ENCODE measurements around the gene MOGAT3. TPM values are rescaled to one million over a fixed set of nuclear protein-coding genes. Genes with fewer than 3 reads are reported as not detected.

MOGAT3 gene
- total RNA-seq, 1 experiment from 2014 or later, result 6.3 TPM

- H3K27me3 ChIP-seq (replicated peaks; ENCODE audit: control insufficient read depth, insufficient read depth, low read length), result no peaks in the 10 kb centered on the region
- no peaks in the 10 kb centered on the region for H3K9me3 ChIP-seq
- no peaks in the 10 kb centered on the region for H3K27me3 Mint-ChIP-seq (ENCODE audit: insufficient read depth, unreplicated experiment)
- no peaks in the 10 kb centered on the region; the same call in 1 of the 2 replicates for H3K36me3 ChIP-seq (ENCODE audit: control insufficient read depth, insufficient read depth, low read length)
- no peak overlapping the region for H3K4me3 Mint-ChIP-seq (ENCODE audit: unreplicated experiment)
- H3K9me3 Mint-ChIP-seq (ENCODE audit: unreplicated experiment), result no peaks in the 10 kb centered on the region
- CTCF ChIA-PET, result no interaction called here
- no TSS peak for BruUV-seq (replicated peaks)
- POLR2A ChIA-PET, result no interaction called here
- H3K27ac Mint-ChIP-seq (ENCODE audit: unreplicated experiment), result no peak overlapping the region
- peaks cover 20% of the 10 kb centered on the region for H3K4me1 ChIP-seq
- DNase-seq, result no peak
- TF ChIP-seq CTCF (IDR thresholded peaks at IDR 0.05; ENCODE audit: insufficient read depth in 1 of 2, low read depth in 1 of 2, low read length in 1 of 2, severe bottlenecking in 1 of 2, unreplicated experiment in 1 of 2), result no peak
- intact Hi-C loops (cut with micrococcal nuclease; ENCODE audit: unreplicated experiment), result no loop called here
- H3K36me3 Mint-ChIP-seq (ENCODE audit: insufficient read depth, unreplicated experiment), result peaks cover 33% of the 10 kb centered on the region
- peaks cover 4% of the 10 kb centered on the region for H3K4me1 Mint-ChIP-seq (ENCODE audit: low read depth, unreplicated experiment)
- H3K4me3 ChIP-seq (ENCODE audit: low read depth, low read length), result no peak overlapping the region
Observed at GRCh38 chr7:101240226-101241014, 39.6 kb upstream of the MOGAT3 start.

DNA sequence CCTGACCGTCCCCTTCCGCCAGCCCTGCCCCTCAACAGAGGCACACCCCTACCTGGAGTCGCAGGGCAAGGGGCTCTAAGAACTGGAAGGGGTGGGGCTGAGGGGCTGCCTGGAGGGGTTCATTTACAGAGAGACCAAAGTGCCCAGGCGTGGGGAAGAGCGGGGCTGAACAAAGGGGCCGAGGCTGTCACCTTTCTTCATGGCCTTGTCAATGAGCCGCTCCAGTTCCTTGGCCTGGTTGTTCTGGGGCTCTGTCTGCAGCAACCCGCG is 39.0 kb upstream of the MOGAT3 start:
- no peaks in the 10 kb centered on the region for H3K9me3 ChIP-seq
- TF ChIP-seq CTCF (IDR thresholded peaks at IDR 0.05; ENCODE audit: insufficient read depth in 1 of 2, low read depth in 1 of 2, low read length in 1 of 2, severe bottlenecking in 1 of 2, unreplicated experiment in 1 of 2), result no peak
- Mint-ChIP-seq H3K27me3 (ENCODE audit: insufficient read depth, unreplicated experiment) (no peaks in the 10 kb centered on the region), H3K4me1 (ENCODE audit: low read depth, unreplicated experiment) (peaks cover 4% of the 10 kb centered on the region), H3K9me3 (ENCODE audit: unreplicated experiment) (no peaks in the 10 kb centered on the region), H3K36me3 (ENCODE audit: insufficient read depth, unreplicated experiment) (peaks cover 30% of the 10 kb centered on the region), H3K27ac (ENCODE audit: unreplicated experiment) (no peak overlapping the region), H3K4me3 (ENCODE audit: unreplicated experiment) (no peak overlapping the region)
- intact Hi-C loops (cut with micrococcal nuclease; ENCODE audit: unreplicated experiment), result no loop called here
- no peak for DNase-seq
- CTCF ChIA-PET, result no interaction called here
- peaks cover 17% of the 10 kb centered on the region for H3K4me1 ChIP-seq
- POLR2A ChIA-PET, result no interaction called here
- H3K4me3 ChIP-seq (ENCODE audit: low read depth, low read length), result no peak overlapping the region
- no peaks in the 10 kb centered on the region; the same call in 1 of the 2 replicates for H3K36me3 ChIP-seq (ENCODE audit: control insufficient read depth, insufficient read depth, low read length)
- no TSS peak for BruUV-seq (replicated peaks)
- no peaks in the 10 kb centered on the region for H3K27me3 ChIP-seq (replicated peaks; ENCODE audit: control insufficient read depth, insufficient read depth, low read length)

DNA sequence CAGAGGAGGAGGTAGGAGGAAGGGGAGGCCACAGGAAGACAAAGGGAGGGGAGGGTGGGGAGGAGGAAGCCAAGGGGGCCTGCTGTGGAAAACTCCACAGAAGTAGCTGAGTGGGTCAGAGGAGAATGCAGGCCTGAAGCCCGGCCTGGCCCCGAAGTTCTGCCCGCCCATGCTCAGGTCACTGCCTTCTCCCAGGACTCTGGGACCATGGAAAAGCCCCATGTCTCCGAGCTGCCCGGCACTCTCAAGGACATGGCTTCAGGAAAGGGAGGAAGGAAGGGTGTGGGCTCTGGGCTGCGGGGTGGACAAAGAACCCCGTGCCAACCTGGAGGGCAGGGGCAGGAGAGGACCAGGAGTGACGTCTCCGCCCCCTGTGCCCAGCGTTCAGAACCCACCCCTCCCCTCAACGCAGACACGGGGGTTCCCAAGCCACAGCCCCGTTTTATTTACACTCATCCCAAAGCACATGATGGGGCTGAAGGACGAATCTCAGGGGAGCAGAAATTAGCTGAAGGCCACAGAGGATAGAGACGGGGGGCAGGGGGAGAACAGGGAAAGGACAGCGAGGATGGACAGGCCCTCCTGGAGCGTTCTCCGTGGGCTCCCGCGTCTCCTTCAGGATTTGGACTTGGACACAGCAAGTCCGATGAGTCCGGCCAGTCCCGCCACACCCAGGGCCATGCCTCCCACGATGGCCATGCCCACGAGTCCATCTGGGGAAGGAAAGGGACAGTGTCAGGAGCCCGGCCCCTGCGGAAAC is 38.5 kb upstream of the MOGAT3 start:
- CTCF ChIA-PET, result no interaction called here

More for the DNA sequence above, 38.5 kb upstream of the MOGAT3 start:
- no TSS peak for BruUV-seq (replicated peaks)
- H3K27me3 ChIP-seq (replicated peaks; ENCODE audit: control insufficient read depth, insufficient read depth, low read length), result no peaks in the 10 kb centered on the region
- no peak overlapping the region for H3K4me3 Mint-ChIP-seq (ENCODE audit: unreplicated experiment)
- no peak for TF ChIP-seq CTCF (IDR thresholded peaks at IDR 0.05; ENCODE audit: insufficient read depth in 1 of 2, low read depth in 1 of 2, low read length in 1 of 2, severe bottlenecking in 1 of 2, unreplicated experiment in 1 of 2)
- DNase-seq, result no peak
- H3K36me3 ChIP-seq (ENCODE audit: control insufficient read depth, insufficient read depth, low read length), result no peaks in the 10 kb centered on the region; the same call in 1 of the 2 replicates
- POLR2A ChIA-PET, result no interaction called here
- H3K9me3 Mint-ChIP-seq (ENCODE audit: unreplicated experiment), result no peaks in the 10 kb centered on the region
- H3K9me3 ChIP-seq, result no peaks in the 10 kb centered on the region
- intact Hi-C loops (cut with micrococcal nuclease; ENCODE audit: unreplicated experiment), result no loop called here
- H3K27ac Mint-ChIP-seq (ENCODE audit: unreplicated experiment), result no peak overlapping the region
- no peak overlapping the region for H3K4me3 ChIP-seq (ENCODE audit: low read depth, low read length)
- H3K36me3 Mint-ChIP-seq (ENCODE audit: insufficient read depth, unreplicated experiment), result peaks cover 30% of the 10 kb centered on the region
- peaks cover 17% of the 10 kb centered on the region for H3K4me1 ChIP-seq
- peaks cover 4% of the 10 kb centered on the region for H3K4me1 Mint-ChIP-seq (ENCODE audit: low read depth, unreplicated experiment)
- no peaks in the 10 kb centered on the region for H3K27me3 Mint-ChIP-seq (ENCODE audit: insufficient read depth, unreplicated experiment)

All from Caco-2 (cell line).